HCT116 (cell line): ENCODE data around the gene BCL2L15. TPM values are rescaled to one million over a fixed set of nuclear protein-coding genes. Genes with fewer than 3 reads are reported as not detected.

Experiments used
- ATAC-seq: fragments of 200-7000 bp; cut with Tn5 transposase; 2 replicates; pipeline ENCODE4 v1.9.1; 2020; ENCODE audit warnings: mild to moderate bottlenecking, moderate library complexity
- BruUV-seq: library from RNA; stranded (reverse); fragments of 400-500 nt; replicated peaks from 2 replicates; lab custom pipeline; 2021; lab: Mats Ljungman, UMichigan
- CTCF ChIA-PET: fragments of 300-600 bp; sonication (Branson Sonifier 250); formaldehyde crosslinking; loops from one replicate; lab custom pipeline; 2021; ENCODE audit warnings: antibody characterized with exemption; lab: Charles Lee
- POLR2A ChIA-PET: fragments of 300-600, 350-600 bp; sonication (Branson Sonifier 250); formaldehyde crosslinking; loops from one replicate; lab custom pipeline; 2021; ENCODE audit warnings: antibody characterized with exemption; lab: Charles Lee
- RAD21 ChIA-PET, 2 experiments: fragments of 300-600 bp; sonication (Branson Sonifier 250); formaldehyde crosslinking; loops; one replicate each; lab custom pipeline; 2023; ENCODE audit warnings: low total read pairs in 2 of 2; ENCODE audit not compliant: uncharacterized antibody in 2 of 2, unreplicated experiment in 2 of 2, low non-redundant PET in 1 of 2; lab: Charles Lee
- DNase-seq: peaks from one replicate; pipeline ENCODE4 v3.0.0-alpha.2; 2010; ENCODE audit warnings: low read depth, low spot score
- H2AFZ ChIP-seq: fragments of 200-600 bp; shearing (Covaris generic), sonication (generic); 2 replicates; pipeline ENCODE4 v1.6.1; 2017; ENCODE audit warnings: low read depth, mixed run types, mixed read lengths, antibody characterized with exemption, low read length; ENCODE audit not compliant: poor library complexity, severe bottlenecking
- H3K27ac ChIP-seq: 2 replicates; pipeline ENCODE4 v1.5.1; 2012; ENCODE audit warnings: low read depth, low read length
- H3K27me3 ChIP-seq: fragments of 200-600 bp; sonication (generic); 2 replicates; pipeline ENCODE4 v1.6.1; 2016; ENCODE audit warnings: mixed run types, low read length, mixed read lengths; ENCODE audit not compliant: insufficient read depth
- H3K36me3 ChIP-seq, 2 experiments: fragments of 200-500 bp in 1 of 2; fragments of 200-600 bp in 1 of 2; sonication (Bioruptor generic) in 1 of 2; sonication (generic) in 1 of 2; 2 replicates each; pipeline versions ENCODE4 v1.5.1 to v1.6.1; 2014 to 2016; ENCODE audit warnings: low read length in 2 of 2, inconsistent platforms in 1 of 2, mixed read lengths in 1 of 2, mixed run types in 1 of 2; ENCODE audit not compliant: insufficient read depth in 2 of 2, control insufficient read depth in 1 of 2
- H3K4me1 ChIP-seq, 2 experiments: fragments of 200-600 bp in 1 of 2; sonication (generic) in 1 of 2; 2 replicates each; pipeline versions ENCODE4 v1.5.1 to v1.6.1; 2012 to 2017; ENCODE audit warnings: low read length in 2 of 2, inconsistent platforms in 1 of 2, mild to moderate bottlenecking in 1 of 2, mixed read lengths in 1 of 2, mixed run types in 1 of 2, moderate library complexity in 1 of 2; ENCODE audit not compliant: insufficient read depth in 2 of 2, control insufficient read depth in 1 of 2
- H3K4me2 ChIP-seq: fragments of 200-600 bp; sonication (generic); 2 replicates; pipeline ENCODE4 v1.6.1; 2017; ENCODE audit warnings: mixed run types, low read length, mixed read lengths
- H3K4me3 ChIP-seq, 2 experiments: fragments of 200-600 bp in 1 of 2; sonication (generic) in 1 of 2; replicated peaks in 1 of 2; 2 replicates each; pipeline ENCODE4 v1.5.1; 2011 to 2016; ENCODE audit warnings: low read length in 2 of 2, control low read depth in 1 of 2, low read depth in 1 of 2, mild to moderate bottlenecking in 1 of 2, mixed read lengths in 1 of 2, mixed run types in 1 of 2
- H3K79me2 ChIP-seq: fragments of 200-600 bp; sonication (generic); 2 replicates; pipeline ENCODE4 v1.6.1; 2017; ENCODE audit warnings: mild to moderate bottlenecking, mixed run types, low read length, moderate library complexity, mixed read lengths; ENCODE audit not compliant: insufficient read depth
- H3K9ac ChIP-seq: fragments of 200-600 bp; sonication (generic); 2 replicates; pipeline ENCODE4 v1.6.1; 2016; ENCODE audit warnings: low read length, mixed read lengths
- H3K9me2 ChIP-seq: fragments of 200-600 bp; sonication (generic), shearing (Covaris generic); 2 replicates; pipeline ENCODE4 v1.6.1; 2017; ENCODE audit warnings: mixed run types, mild to moderate bottlenecking, moderate library complexity; ENCODE audit not compliant: insufficient read depth
- H3K9me3 ChIP-seq, 2 experiments: fragments of 200-500 bp in 1 of 2; fragments of 200-600 bp in 1 of 2; sonication (Bioruptor generic) in 1 of 2; sonication (generic) in 1 of 2; 2 replicates each; pipeline ENCODE4 v1.6.1; 2014 to 2017; ENCODE audit warnings: low read length in 2 of 2, mixed read lengths in 2 of 2, inconsistent platforms in 1 of 2, low read depth in 1 of 2, mild to moderate bottlenecking in 1 of 2, mixed run types in 1 of 2, moderate library complexity in 1 of 2; ENCODE audit not compliant: control insufficient read depth in 1 of 2, insufficient read depth in 1 of 2
- H4K20me1 ChIP-seq: fragments of 200-600 bp; sonication (generic), shearing (Covaris generic); 2 replicates; pipeline ENCODE4 v1.6.1; 2017; ENCODE audit warnings: mixed run types, mild to moderate bottlenecking, moderate library complexity; ENCODE audit not compliant: insufficient read depth
- ATF3 ChIP-seq: IDR thresholded peaks from 2 replicates; pipeline ENCODE4 v1.6.1; 2012
- CBX3 ChIP-seq: IDR thresholded peaks from 2 replicates; pipeline ENCODE4 v1.6.1; 2012; ENCODE audit warnings: low read depth
- CTCF ChIP-seq, 3 experiments: fragments of 200-600 bp in 1 of 3; sonication (generic) in 1 of 3; IDR thresholded peaks in 2 of 3; conservative IDR thresholded peaks in 1 of 3; 2 replicates each; pipeline ENCODE4 v1.5.1; 2012 to 2017; ENCODE audit warnings: low read depth in 2 of 3, low read length in 2 of 3, antibody characterized with exemption in 1 of 3, borderline replicate concordance in 1 of 3, control low read depth in 1 of 3, mild to moderate bottlenecking in 1 of 3, mixed read lengths in 1 of 3, mixed run types in 1 of 3, moderate library complexity in 1 of 3; ENCODE audit not compliant: insufficient read depth in 1 of 3
- EZH2 ChIP-seq: fragments of 200-600 bp; sonication (generic); IDR thresholded peaks from 2 replicates; pipeline ENCODE4 v1.6.1; 2017; ENCODE audit warnings: antibody characterized with exemption, mixed run types
- EZH2phosphoT487 ChIP-seq: fragments of 200-600 bp; IDR thresholded peaks from 2 replicates; pipeline ENCODE4 v1.6.1; 2018; ENCODE audit warnings: antibody characterized with exemption, borderline replicate concordance
- FOSL1 ChIP-seq: IDR thresholded peaks from 2 replicates; pipeline ENCODE4 v1.6.1; 2012; ENCODE audit warnings: low read depth
- JUND ChIP-seq: IDR thresholded peaks from 2 replicates; pipeline ENCODE4 v1.6.1; 2012
- MAX ChIP-seq: IDR thresholded peaks from 2 replicates; pipeline ENCODE4 v1.6.1; 2012
- REST ChIP-seq: IDR thresholded peaks from 2 replicates; pipeline ENCODE4 v1.6.1; 2012; ENCODE audit warnings: low read depth
- SIN3A ChIP-seq: IDR thresholded peaks from 2 replicates; pipeline ENCODE4 v1.6.1; 2012; ENCODE audit warnings: low read depth
- SP1 ChIP-seq: IDR thresholded peaks from 2 replicates; pipeline ENCODE4 v1.6.1; 2012; ENCODE audit warnings: low read depth
- SRF ChIP-seq: IDR thresholded peaks from 2 replicates; pipeline ENCODE4 v1.6.1; 2012; ENCODE audit warnings: low read depth
- YY1 ChIP-seq: IDR thresholded peaks from 2 replicates; pipeline ENCODE4 v1.6.1; 2011; ENCODE audit warnings: low read length, low read depth, moderate library complexity, mild to moderate bottlenecking; ENCODE audit not compliant: insufficient replicate concordance; ENCODE audit errors: extremely low read depth
- ZNF274 ChIP-seq: fragments of 200-500 bp; sonication (Bioruptor generic); IDR thresholded peaks from 2 replicates; pipeline ENCODE4 v1.6.1; 2014; ENCODE audit warnings: mild to moderate bottlenecking, low read depth, low read length, inconsistent platforms
- intact Hi-C: fragments of 100-400 bp; cut with micrococcal nuclease; formaldehyde crosslinking; loops from 2 replicates; pipeline ENCODE4 v1.10.0; 2022
- total RNA-seq: library from RNA; stranded (reverse); gene quantifications from one replicate; pipeline ENCODE4 v1.2.1, GENCODE V29; 2021; ENCODE audit not compliant: unreplicated experiment

BCL2L15 gene
- total RNA-seq, 1 experiment from 2014 or later: 0.54 TPM

- H4K20me1 ChIP-seq: no peaks in the 10 kb centered on the region
- peaks cover 0 to 6% of the 10 kb centered on the region in 2 experiments; a peak in 1 of 4 replicates for H3K4me1 ChIP-seq
- no peak for ATAC-seq
- POLR2A ChIA-PET: interaction anchor here (0.6 kb wide), 1 partner anchor 46 kb away, joined by 4 read pairs; no protein-coding TSS in a partner anchor
- no peak for TF ChIP-seq ZNF274
- TF ChIP-seq ATF3: no peak
- TF ChIP-seq MAX: no peak
- TF ChIP-seq SRF: no peak
- no peak for TF ChIP-seq CBX3
- TF ChIP-seq, all 23 proteins: peak for 0
- no peaks in the 10 kb centered on the region for H3K36me3 ChIP-seq
- CTCF ChIA-PET: interaction anchor here (1.3 kb wide), 1 partner anchor 25 kb away, joined by 4 read pairs; no protein-coding TSS in a partner anchor
- no peaks in the 10 kb centered on the region for H3K27me3 ChIP-seq
- intact Hi-C loops: no loop called here
- RAD21 ChIA-PET: no interaction called here
- DNase-seq: no peak
- H3K4me3 ChIP-seq: no peak overlapping the region
- no TSS peak for BruUV-seq
- no peak overlapping the region for H3K27ac ChIP-seq
- H2AFZ ChIP-seq: no peak overlapping the region
- H3K4me2 ChIP-seq: no peak overlapping the region
- H3K9me3 ChIP-seq: no peaks in the 10 kb centered on the region
- H3K9ac ChIP-seq: no peak overlapping the region
- no peaks in the 10 kb centered on the region for H3K79me2 ChIP-seq
- H3K9me2 ChIP-seq: no peaks in the 10 kb centered on the region
Measured at GRCh38 chr1:113859478-113860175, 27.8 kb downstream of the BCL2L15 start.

GRCh38 chr1:113858982-113859381 is 28.4 kb downstream of the BCL2L15 start:
- Histone ChIP-seq H3K4me3 (no peak overlapping the region), H3K4me1 (peaks cover 0 to 6% of the 10 kb centered on the region in 2 experiments; a peak in 1 of 4 replicates), H3K9me3 (no peaks in the 10 kb centered on the region), H3K9me2 (no peaks in the 10 kb centered on the region), H3K27me3 (no peaks in the 10 kb centered on the region), H3K27ac (no peak overlapping the region), H4K20me1 (no peaks in the 10 kb centered on the region), H2AFZ (peak overlapping the region; percentile 47), H3K4me2 (no peak overlapping the region), H3K36me3 (no peaks in the 10 kb centered on the region), H3K9ac (no peak overlapping the region), H3K79me2 (no peaks in the 10 kb centered on the region)
- ATAC-seq (no peak), DNase-seq (no peak)
- POLR2A ChIA-PET: no interaction called here
- BruUV-seq: no TSS peak
- intact Hi-C loops: no loop called here
- CTCF ChIA-PET: no interaction called here
- RAD21 ChIA-PET: no interaction called here
- TF ChIP-seq CBX3 (no peak), JUND (no peak), SIN3A (no peak), EZH2 (no peak), SP1 (no peak), YY1 (no peak), CTCF (IDR thresholded peaks at IDR 0.05 in 2 of 3, conservative IDR thresholded peaks at IDR 0.05 in 1 of 3; ENCODE audit: borderline replicate concordance in 1 of 3, insufficient read depth in 1 of 3, low read depth in 2 of 3, low read length in 2 of 3) (no peak), FOSL1 (no peak), SRF (no peak), REST (no peak), EZH2phosphoT487 (no peak)
